Stimulated activated CD4-positive, alpha-beta T cell treated with anti-CD3 and anti-CD28 coated beads, Interleukin-2, amount 100 ng/mL, for 24 hours (primary cell): ENCODE measurements around the gene TMEM175.

ENCODE experiments used
- DNase-seq, 2 donors: peaks; one replicate each; pipeline ENCODE4 v3.0.0-alpha.2; 2020

Gene TMEM175, protein sequence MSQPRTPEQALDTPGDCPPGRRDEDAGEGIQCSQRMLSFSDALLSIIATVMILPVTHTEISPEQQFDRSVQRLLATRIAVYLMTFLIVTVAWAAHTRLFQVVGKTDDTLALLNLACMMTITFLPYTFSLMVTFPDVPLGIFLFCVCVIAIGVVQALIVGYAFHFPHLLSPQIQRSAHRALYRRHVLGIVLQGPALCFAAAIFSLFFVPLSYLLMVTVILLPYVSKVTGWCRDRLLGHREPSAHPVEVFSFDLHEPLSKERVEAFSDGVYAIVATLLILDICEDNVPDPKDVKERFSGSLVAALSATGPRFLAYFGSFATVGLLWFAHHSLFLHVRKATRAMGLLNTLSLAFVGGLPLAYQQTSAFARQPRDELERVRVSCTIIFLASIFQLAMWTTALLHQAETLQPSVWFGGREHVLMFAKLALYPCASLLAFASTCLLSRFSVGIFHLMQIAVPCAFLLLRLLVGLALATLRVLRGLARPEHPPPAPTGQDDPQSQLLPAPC

DNA sequence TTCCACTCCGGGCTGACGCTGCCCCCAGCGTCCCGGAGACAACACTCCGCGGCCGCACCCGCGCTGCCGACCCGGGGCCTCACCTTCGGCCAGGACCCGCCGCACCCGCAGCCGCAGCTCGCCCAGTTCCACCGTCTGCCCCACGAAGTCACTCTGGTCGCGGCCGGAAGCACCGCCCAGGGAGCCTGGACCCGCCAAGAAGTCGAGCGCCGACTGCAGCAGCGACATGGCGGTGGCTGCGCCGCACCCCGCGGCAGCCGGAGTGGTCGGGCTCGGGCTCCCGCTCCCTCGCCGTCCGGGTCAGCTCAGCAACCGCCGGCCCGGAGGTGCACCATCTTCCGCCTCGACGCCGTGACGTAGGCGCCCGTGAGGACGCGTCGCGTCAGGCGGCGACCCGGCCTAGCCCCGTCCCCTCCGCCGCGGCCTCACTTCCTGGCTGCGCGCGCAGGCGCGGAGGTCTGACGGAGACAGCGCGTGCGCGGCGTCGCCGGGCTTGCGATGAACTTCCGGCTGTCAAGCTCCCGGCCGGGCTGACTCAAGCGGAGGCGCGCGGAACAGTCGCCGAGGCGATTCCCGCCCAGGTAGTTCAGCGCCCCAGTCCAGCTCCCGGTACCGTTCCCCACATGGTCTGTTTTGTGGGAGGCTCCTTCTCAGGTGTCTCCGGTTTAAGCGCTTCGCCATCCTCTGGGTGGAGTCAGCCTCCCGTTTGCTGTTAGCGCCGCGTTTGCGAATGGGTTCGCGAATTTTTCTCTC lies at the start of gene TMEM175, which contains the start of gene GAK:
Gene TMEM175, plus strand, starts transcription at position 501 of the 753 bp plus-strand sequence. CDS start 15,280 bp downstream, outside the sequence.
Gene GAK, minus strand, starts transcription at position 357 of the 753 bp plus-strand sequence. Its CDS starts 129 bp downstream, at position 228.
- DNase-seq, result peak; percentile 95 to 97

DNA sequence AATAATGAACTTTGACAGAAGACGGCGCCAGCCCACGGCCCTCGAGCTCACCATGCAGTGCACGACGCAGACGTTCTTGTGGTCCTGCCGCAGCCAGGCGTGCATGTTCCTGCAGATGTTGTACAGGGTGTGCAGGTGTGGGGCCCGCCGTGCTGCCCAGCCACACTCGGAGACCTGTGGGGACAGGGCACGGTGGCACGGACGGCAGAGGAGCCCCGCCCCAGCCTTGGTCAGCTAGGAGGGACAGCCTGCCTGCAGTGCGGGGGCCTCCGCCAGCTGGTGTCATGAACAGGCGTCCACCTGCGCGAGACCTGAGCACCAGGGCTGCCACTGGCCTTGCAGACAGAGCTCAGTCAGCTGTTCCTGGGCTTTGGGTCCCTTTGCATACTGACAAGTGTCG lies 49.6 kb upstream of the TMEM175 start:
- no peak for DNase-seq

- DNase-seq, result no peak
Measured at GRCh38 chr4:883377-884095, 48.7 kb upstream of the TMEM175 start.

GRCh38 chr4:884259-884658 lies 48.0 kb upstream of the TMEM175 start:
- no peak for DNase-seq

DNA sequence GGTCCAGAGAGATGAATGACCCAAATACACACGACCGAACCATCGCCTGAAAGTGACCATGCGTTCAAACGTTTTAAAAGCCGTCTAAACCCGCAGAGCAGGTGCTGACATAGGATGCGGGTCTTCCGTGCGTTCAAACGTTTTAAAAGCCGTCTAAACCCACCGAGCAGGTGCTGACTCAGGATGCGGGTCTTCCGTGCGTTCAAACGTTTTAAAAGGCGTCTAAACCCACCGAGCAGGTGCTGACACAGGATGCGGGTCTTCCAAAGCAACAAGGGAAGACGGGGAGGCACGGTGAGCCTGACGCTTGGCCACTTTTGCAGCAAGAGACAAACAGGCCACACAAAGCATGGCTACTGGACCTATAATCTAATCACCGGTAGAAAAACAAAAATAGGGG lies 47.4 kb upstream of the TMEM175 start:
- no peak for DNase-seq

DNA sequence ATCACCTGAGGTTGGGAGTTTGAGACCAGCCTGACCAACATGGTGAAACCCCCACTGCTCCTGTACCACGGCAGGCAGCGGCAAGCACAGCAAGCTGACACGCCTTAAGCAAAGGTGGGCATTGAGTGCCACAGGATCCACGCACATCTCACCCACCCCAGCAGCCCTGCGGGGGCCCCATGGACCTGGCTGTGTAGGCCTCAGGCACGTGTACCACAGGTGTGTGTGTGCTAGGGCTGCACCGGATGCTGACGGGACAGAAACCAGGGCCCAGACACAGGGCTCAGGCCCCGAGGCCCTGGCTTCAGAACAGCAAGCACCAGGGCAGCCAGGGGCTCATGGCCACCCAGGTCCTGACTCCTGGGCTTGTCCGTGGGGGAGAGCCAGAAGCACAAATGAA lies 46.9 kb upstream of the TMEM175 start:
- DNase-seq, result no peak

DNA sequence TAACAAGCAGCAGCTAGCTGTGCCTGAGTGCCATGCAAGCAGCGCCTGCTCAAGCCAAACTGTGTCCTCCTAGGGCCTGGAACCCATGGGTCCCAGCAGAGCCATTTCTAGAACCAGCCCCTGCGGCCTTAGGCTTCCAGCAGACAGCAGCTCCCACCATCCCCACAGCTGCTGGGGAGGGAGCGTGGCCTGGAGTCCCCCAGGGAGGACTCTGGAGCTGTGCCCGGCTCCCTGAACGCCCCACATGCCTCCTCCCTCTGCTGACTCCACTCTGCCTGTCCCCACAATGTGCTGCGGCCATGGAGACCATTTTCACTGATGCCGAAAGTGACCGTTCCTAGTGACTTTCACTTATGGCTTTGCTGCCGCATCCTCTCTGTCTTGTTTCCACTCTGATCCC lies 46.0 kb upstream of the TMEM175 start:
- no peak for DNase-seq

DNA sequence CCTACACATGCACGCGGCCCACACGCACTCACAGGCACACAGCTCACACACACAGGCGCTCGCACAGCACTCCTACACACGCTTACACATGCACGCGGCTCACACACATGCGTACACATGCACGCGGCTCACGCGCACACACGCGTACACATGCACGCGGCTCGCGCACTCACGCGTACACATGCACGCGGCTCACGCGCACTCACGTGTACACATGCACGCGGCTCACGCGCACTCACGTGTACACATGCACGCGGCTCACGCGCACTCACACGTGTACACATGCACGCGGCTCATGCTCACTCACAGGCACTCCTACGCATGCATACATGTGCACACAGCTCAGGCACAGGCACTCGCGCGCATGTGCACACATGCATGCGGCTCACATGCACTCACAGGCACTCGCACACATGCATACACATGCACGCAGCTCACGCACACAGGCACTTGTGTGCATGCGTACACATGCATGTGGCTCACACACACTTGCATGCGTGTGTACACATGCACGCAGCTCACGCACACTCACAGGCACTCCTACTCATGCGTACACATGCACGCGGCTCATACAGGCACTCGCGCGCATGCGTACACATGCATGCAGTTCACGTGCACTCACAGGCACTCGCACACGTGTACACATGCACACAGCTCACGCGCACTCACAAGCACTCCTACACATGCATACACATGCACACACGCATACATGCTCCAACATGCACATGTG lies 45.1 kb upstream of the TMEM175 start:
- no peak for DNase-seq

DNA sequence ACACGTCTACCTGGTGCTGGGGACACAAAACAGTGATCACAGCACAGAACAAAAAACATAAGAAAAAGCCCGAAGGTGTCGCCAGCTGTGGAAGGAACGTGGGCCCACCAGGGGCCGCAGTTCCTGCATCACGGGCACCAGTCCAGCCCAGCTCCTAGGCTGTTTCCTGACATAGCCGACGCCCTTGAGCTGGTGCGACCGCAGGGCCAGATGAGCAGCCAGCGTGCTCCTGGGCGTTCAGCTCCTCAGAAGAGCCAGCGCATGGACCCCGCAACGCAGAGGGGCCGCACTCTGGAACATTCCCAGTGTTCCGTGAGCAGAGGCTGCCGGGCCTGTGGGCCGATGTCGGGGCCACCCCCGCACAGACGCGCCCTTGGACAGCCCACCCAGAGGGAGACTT lies 44.2 kb upstream of the TMEM175 start:
- DNase-seq, result no peak

GRCh38 chr4:889516-889915 lies 42.7 kb upstream of the TMEM175 start:
- no peak for DNase-seq

DNA sequence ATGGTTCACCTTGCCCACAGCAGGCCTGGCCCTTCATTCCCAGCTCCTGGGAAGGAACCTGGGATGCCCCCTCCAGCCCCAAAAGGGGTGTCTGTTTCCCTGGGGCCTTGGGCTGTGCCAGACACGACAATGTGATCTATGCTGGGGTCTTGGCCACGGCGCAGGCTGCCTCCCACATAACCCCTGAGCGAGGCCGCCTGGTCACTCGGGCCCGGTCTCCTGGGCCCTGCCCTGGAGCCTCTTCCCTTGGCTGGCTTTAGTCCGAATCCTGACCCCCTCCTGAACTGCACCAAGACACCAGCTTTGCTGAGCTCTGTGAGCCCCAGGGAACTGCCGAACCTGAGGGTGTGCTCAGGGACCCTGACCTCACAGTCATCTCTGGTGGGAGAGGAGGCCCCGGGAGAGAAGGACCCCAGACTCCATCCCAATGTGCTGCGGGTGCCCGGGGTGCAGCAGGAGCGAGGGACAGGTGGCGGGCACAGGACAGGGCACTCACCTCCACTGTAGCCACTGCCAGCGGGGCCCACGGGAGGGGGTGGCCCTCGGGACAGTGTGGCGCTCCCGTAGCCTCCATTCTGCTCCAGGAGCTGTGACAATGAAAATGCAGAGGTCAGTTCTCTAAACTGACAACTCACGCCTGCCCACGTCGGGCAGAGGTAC lies 42.1 kb upstream of the TMEM175 start:
- no peak for DNase-seq

- DNase-seq, result peak in 1 of 2 donors; percentile 35
Measured at GRCh38 chr4:891747-892146, 40.5 kb upstream of the TMEM175 start.

- DNase-seq, result no peak
Measured at GRCh38 chr4:892780-893179, 39.5 kb upstream of the TMEM175 start.

DNA sequence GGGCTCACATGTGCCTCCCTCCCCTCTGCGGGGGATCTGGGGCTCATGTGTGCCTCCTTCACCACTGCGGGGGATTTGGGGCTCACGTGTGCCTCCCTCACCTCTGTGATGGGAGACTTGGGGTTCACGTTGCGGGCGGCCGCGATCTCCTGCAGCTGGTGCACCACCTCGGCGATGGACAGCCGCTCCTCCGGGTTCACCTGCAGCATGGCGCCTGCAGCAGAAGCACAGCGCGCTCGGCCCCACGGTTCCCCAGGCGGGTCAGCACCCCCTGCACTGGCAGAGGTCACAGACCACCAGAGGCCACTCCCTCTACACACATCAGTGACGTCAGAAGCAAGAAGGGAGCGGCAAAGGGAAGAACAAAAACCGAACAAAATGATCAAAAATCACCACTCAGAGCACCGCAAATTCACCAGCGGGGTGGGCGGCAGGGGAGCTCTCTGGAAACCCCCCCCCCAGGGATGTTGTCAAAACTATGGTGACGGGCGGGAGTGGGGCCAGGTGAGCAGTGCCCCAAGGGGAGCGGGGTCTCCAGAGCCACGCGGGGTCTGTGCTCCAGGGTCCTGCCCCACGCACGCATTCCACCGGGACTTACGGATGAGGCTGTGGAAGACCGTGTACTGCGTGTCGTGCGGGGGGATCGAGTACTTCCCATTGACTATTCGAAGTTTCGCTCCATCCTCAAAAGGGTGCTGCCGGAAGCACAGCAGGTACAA lies 38.8 kb upstream of the TMEM175 start:
- no peak for DNase-seq

DNA sequence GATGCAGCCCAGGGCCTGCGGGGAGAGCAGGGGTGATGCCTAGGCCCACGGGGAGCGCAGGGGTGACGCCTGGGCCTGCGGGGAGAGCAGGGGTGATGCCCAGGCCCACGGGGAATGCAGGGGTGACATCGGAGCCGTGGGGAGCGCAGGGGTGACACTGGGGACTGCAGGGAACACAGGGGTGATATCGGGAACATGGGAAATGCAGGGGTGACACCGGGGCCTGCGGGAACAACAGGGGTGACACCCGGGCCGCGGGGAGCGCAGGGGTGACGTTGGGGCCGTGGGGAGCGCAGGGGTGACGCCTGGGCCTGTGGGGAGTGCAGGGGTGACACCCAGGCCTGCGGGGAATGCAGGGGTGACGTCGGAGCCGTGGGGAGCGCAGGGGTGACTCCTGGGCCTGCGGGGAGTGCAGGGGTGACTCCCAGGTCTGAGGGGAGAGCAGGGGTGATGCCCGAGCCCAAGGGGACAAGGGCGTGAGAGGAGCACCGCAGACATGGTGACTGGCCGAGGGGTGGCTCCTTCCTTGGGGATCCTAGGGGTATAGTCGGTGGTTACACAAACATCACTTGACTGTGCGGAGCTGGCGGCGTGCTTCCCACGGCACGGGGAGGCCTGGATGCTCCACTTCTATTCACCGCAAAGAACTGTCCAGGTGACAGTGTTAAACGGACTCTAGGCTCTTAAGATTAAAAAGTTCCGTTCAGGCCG lies 38.1 kb upstream of the TMEM175 start:
- DNase-seq, result no peak

DNA sequence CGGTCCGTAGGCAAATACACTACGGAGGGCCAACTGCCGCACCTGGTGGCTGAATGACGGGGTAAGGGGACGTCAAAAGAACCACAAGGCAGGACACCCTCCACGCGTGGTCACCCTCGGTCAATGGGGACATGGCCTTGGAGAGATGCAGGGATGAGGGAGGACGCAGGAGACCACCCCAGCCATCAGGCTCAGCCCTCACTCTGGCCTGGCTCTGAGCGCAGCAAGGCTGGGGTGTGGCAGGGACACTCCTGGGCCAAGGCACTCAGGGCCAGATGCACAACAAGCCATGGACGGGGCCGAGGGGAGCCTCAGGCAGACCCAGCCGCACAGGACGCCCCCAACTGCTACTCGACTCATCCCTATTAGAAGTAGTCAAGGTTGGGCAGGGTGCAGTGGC lies 36.7 kb upstream of the TMEM175 start:
- no peak for DNase-seq

GRCh38 chr4:896216-896615 lies 36.0 kb upstream of the TMEM175 start:
- no peak for DNase-seq

- no peak for DNase-seq
Measured at GRCh38 chr4:896630-897029, 35.6 kb upstream of the TMEM175 start.

DNA sequence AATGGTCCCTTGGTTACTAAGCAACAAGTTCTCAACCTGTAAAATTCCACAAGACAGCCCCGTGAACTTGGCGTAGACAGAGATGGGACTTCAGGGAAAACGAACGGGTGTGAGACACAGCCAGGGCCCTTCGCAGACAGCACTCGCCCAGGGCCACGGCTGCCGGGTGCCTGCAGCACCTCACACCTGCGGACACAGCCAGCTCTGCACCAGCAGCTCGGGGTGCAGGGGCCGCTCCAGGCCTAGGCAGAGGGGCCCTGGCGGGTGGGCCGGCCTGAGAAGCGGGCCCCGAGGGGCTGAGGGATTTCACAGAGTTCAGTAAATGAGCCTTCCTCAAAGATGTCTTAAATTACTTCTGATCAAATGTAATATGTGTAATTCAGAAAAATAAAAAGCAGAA lies 34.1 kb upstream of the TMEM175 start:
- DNase-seq, result no peak

DNA sequence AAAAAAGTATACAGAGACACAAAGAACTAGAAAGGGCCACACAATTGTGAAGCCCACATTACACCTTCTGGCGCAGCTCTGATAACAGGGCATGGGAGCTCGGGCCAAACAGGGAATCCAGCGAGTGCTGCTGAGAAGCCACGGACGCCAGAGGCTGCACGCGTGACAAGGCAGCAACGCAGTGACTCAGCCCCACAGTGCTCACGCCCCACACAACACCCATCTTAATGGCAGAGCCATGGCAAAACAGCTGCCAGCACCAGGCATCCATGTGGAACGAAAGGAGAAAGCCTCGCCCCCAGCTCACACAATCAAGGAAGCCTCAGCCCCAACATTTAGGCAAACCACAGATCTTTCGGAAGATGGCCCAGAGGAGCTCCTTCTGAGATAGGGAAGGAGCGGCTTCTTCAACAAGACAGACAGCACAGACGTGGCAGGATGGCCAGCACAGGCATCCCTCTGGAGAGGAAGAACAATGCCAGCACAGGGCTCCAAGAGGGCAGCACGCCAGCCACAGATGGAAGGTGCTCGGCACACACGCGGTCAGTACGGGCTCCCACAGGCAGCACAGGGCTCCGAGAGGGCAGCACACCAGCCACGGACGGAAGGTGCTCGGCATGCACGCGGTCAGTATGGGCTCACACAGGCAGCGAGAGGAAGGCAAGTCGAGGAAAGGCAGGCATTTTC lies 33.2 kb upstream of the TMEM175 start:
- DNase-seq, result no peak
